GM10248 (cell line): ENCODE data around the gene CXCL8.

Experiments
- CTCF ChIA-PET: fragments of 300-600 bp; sonication (Branson Sonifier 250); formaldehyde crosslinking; extraction: SDS; loops from one replicate; lab custom pipeline; 2021; ENCODE audit warnings: antibody characterized with exemption; lab: Yijun Ruan, JAX
- POLR2A ChIA-PET: fragments of 350-650 bp; sonication (Branson Sonifier 250); formaldehyde crosslinking; extraction: SDS; loops from one replicate; lab custom pipeline; 2020; ENCODE audit warnings: antibody characterized with exemption; lab: Yijun Ruan, JAX
- DNase-seq: peaks from one replicate; pipeline ENCODE4 v3.0.0; 2012; ENCODE audit errors: extremely low spot score
- CTCF ChIP-seq: IDR thresholded peaks from 2 replicates; pipeline ENCODE4 v1.5.1; 2012; ENCODE audit warnings: mild to moderate bottlenecking, low read depth; ENCODE audit errors: extremely low read depth, missing control alignments, control extremely low read depth

The CXCL8 gene

GRCh38 chr4:73744203-73744602 lies 3.8 kb downstream of the CXCL8 start:
- POLR2A ChIA-PET: no interaction called here
- no peak for DNase-seq
- CTCF ChIA-PET: no interaction called here
- no peak for TF ChIP-seq CTCF

- POLR2A ChIA-PET: no interaction called here
- no peak for TF ChIP-seq CTCF
- DNase-seq: no peak
- CTCF ChIA-PET: interaction anchor here (1.1 to 1.2 kb wide), 3 partner anchors 9 to 384 kb away, joined by 4 read pairs; no protein-coding TSS in a partner anchor
These were observed 10.4 kb downstream of the CXCL8 start for GRCh38 chr4:73750730-73751129.

- no peak for DNase-seq
- ChIA-PET POLR2A (no interaction called here), CTCF (interaction anchor here (1.1 to 1.2 kb wide), 3 partner anchors 9 to 383 kb away, joined by 4 read pairs; no protein-coding TSS in a partner anchor)
- no peak for TF ChIP-seq CTCF
These were observed 10.8 kb downstream of the CXCL8 start for GRCh38 chr4:73751166-73751565.

- POLR2A ChIA-PET: no interaction called here
- DNase-seq: no peak
- CTCF ChIA-PET: interaction anchor here (1.1 to 1.2 kb wide), 2 partner anchors 9 to 10 kb away, joined by 4 read pairs; no protein-coding TSS in a partner anchor
- no peak for TF ChIP-seq CTCF
These were observed 11.5 kb downstream of the CXCL8 start for GRCh38 chr4:73751830-73752229.

- ChIA-PET POLR2A (no interaction called here), CTCF (no interaction called here)
- TF ChIP-seq CTCF: no peak
These were observed 12.1 kb downstream of the CXCL8 start for GRCh38 chr4:73752424-73752823.

GRCh38 chr4:73753215-73753614 lies 12.8 kb downstream of the CXCL8 start:
- ChIA-PET POLR2A (no interaction called here), CTCF (no interaction called here)
- no peak for TF ChIP-seq CTCF
- DNase-seq: no peak

More at GRCh38 chr4:73752424-73752823, 12.1 kb downstream of the CXCL8 start:
- DNase-seq: no peak

GRCh38 chr4:73754934-73755333 lies 14.6 kb downstream of the CXCL8 start:
- CTCF ChIA-PET: interaction anchor here (1.1 kb wide), 1 partner anchor 19 kb away, joined by 3 read pairs; no protein-coding TSS in a partner anchor
- no peak for TF ChIP-seq CTCF
- no peak for DNase-seq
- POLR2A ChIA-PET: no interaction called here
